ENCODE results near the gene SEC14L1. TPM values are rescaled to one million over a fixed set of nuclear protein-coding genes. Genes with fewer than 3 reads are reported as not detected.

The SEC14L1 gene
- total and polyA plus RNA-seq, 2 donors from 2014 or later, result 49.2 to 157 TPM

- DNase-seq (no peak), FAIRE-seq (no peak)
- Histone ChIP-seq H3K9ac (ENCODE audit: low read length in 3 of 3) (no peak overlapping the region), H3K9me3 (ENCODE audit: control insufficient read depth in 2 of 3, insufficient read depth in 1 of 3, low read length in 3 of 3) (no peaks in the 10 kb centered on the region), H3K4me1 (ENCODE audit: control insufficient read depth in 2 of 3, insufficient read depth in 2 of 3, low read depth in 1 of 3, low read length in 3 of 3) (peaks cover 0 to 1% (median 0%) of the 10 kb centered on the region in 3 donors), H3K36me3 (ENCODE audit: control insufficient read depth in 2 of 3, insufficient read depth in 3 of 3, low read length in 3 of 3) (peaks cover 11 to 54% (median 34%) of the 10 kb centered on the region in 3 donors), H3K4me3 (ENCODE audit: low read length in 3 of 3) (no peak overlapping the region), H3K27me3 (ENCODE audit: control insufficient read depth, insufficient read depth, low read length) (no peaks in the 10 kb centered on the region), H3K27ac (ENCODE audit: low read depth in 2 of 2, low read length in 2 of 2) (no peak overlapping the region)
- intact Hi-C loops (cut with DNase I), result no loop called here
- no peak for TF ChIP-seq CTCF (IDR thresholded peaks at IDR 0.05; ENCODE audit: borderline replicate concordance, extremely low read depth, insufficient read depth)
Observed at GRCh38 chr17:77194179-77194578, 53.4 kb downstream of the SEC14L1 start.

- no peak for TF ChIP-seq CTCF (IDR thresholded peaks at IDR 0.05; ENCODE audit: borderline replicate concordance, extremely low read depth, insufficient read depth)
- H3K27ac ChIP-seq (ENCODE audit: low read depth in 2 of 2, low read length in 2 of 2), result peak overlapping the region in 1 of 2 donors; percentile 3
- FAIRE-seq, result no peak
- intact Hi-C loops (cut with DNase I), result no loop called here
- H3K9me3 ChIP-seq (ENCODE audit: control insufficient read depth in 2 of 3, insufficient read depth in 1 of 3, low read length in 3 of 3), result no peaks in the 10 kb centered on the region
- no peak overlapping the region for H3K9ac ChIP-seq (ENCODE audit: low read length in 3 of 3)
- H3K27me3 ChIP-seq (ENCODE audit: control insufficient read depth, insufficient read depth, low read length), result no peaks in the 10 kb centered on the region
- no peaks in the 10 kb centered on the region for H3K4me1 ChIP-seq (ENCODE audit: control insufficient read depth in 2 of 3, insufficient read depth in 2 of 3, low read depth in 1 of 3, low read length in 3 of 3)
- no peak overlapping the region for H3K4me3 ChIP-seq (ENCODE audit: low read length in 3 of 3)
- peaks cover 11 to 75% (median 46%) of the 10 kb centered on the region in 3 donors for H3K36me3 ChIP-seq (ENCODE audit: control insufficient read depth in 2 of 3, insufficient read depth in 3 of 3, low read length in 3 of 3)
- no peak for DNase-seq
Observed at GRCh38 chr17:77196251-77196650, 55.5 kb downstream of the SEC14L1 start.

GRCh38 chr17:77197115-77197514 lies 56.3 kb downstream of the SEC14L1 start:
- no peaks in the 10 kb centered on the region for H3K27me3 ChIP-seq (ENCODE audit: control insufficient read depth, insufficient read depth, low read length)
- peaks cover 12 to 84% (median 50%) of the 10 kb centered on the region in 3 donors for H3K36me3 ChIP-seq (ENCODE audit: control insufficient read depth in 2 of 3, insufficient read depth in 3 of 3, low read length in 3 of 3)
- no peak for TF ChIP-seq CTCF (IDR thresholded peaks at IDR 0.05; ENCODE audit: borderline replicate concordance, extremely low read depth, insufficient read depth)
- DNase-seq (no peak), FAIRE-seq (no peak)
- H3K4me1 ChIP-seq (ENCODE audit: control insufficient read depth in 2 of 3, insufficient read depth in 2 of 3, low read depth in 1 of 3, low read length in 3 of 3), result no peaks in the 10 kb centered on the region
- H3K9ac ChIP-seq (ENCODE audit: low read length in 3 of 3), result no peak overlapping the region
- H3K27ac ChIP-seq (ENCODE audit: low read depth in 2 of 2, low read length in 2 of 2), result no peak overlapping the region
- H3K4me3 ChIP-seq (ENCODE audit: low read length in 3 of 3), result no peak overlapping the region
- intact Hi-C loops (cut with DNase I), result no loop called here
- no peaks in the 10 kb centered on the region for H3K9me3 ChIP-seq (ENCODE audit: control insufficient read depth in 2 of 3, insufficient read depth in 1 of 3, low read length in 3 of 3)

- Histone ChIP-seq H3K36me3 (ENCODE audit: control insufficient read depth in 2 of 3, insufficient read depth in 3 of 3, low read length in 3 of 3) (peaks cover 12 to 83% (median 51%) of the 10 kb centered on the region in 3 donors), H3K27ac (ENCODE audit: low read depth in 2 of 2, low read length in 2 of 2) (no peak overlapping the region), H3K4me3 (ENCODE audit: low read length in 3 of 3) (no peak overlapping the region), H3K4me1 (ENCODE audit: control insufficient read depth in 2 of 3, insufficient read depth in 2 of 3, low read depth in 1 of 3, low read length in 3 of 3) (peaks cover 0 to 2% (median 0%) of the 10 kb centered on the region in 3 donors), H3K9me3 (ENCODE audit: control insufficient read depth in 2 of 3, insufficient read depth in 1 of 3, low read length in 3 of 3) (no peaks in the 10 kb centered on the region), H3K27me3 (ENCODE audit: control insufficient read depth, insufficient read depth, low read length) (no peaks in the 10 kb centered on the region), H3K9ac (ENCODE audit: low read length in 3 of 3) (no peak overlapping the region)
- TF ChIP-seq CTCF (IDR thresholded peaks at IDR 0.05; ENCODE audit: borderline replicate concordance, extremely low read depth, insufficient read depth), result no peak
- intact Hi-C loops (cut with DNase I), result loop anchor here (10.0 kb wide), 1 partner anchor 106 kb away; no protein-coding TSS in a partner anchor
- FAIRE-seq, result no peak
- no peak for DNase-seq
Observed at GRCh38 chr17:77200711-77201110, 59.9 kb downstream of the SEC14L1 start.

Measured in kidney (tissue), 14 donors.